GM19238 (cell line): ENCODE measurements around the gene ZNF593.

Experiments used
- DNase-seq: peaks from one replicate; pipeline ENCODE4 v3.0.0; 2011; ENCODE audit warnings: low spot score; ENCODE audit not compliant: insufficient read length

Gene ZNF593

GRCh38 chr1:26145960-26146294, 23.8 kb upstream of the ZNF593 start:
- no peak for DNase-seq

- DNase-seq: no peak
Measured at GRCh38 chr1:26148887-26149286, 20.8 kb upstream of the ZNF593 start.

- no peak for DNase-seq
Measured at GRCh38 chr1:26153966-26154532, 15.7 kb upstream of the ZNF593 start.

- no peak for DNase-seq
Measured at GRCh38 chr1:26154750-26155149, 15.0 kb upstream of the ZNF593 start.

GRCh38 chr1:26155370-26156284, 14.1 kb upstream of the ZNF593 start:
- DNase-seq: no peak

GRCh38 chr1:26156285-26157038, 13.2 kb upstream of the ZNF593 start:
- DNase-seq: no peak

GRCh38 chr1:26158271-26158907, 11.3 kb upstream of the ZNF593 start:
- no peak for DNase-seq

GRCh38 chr1:26158908-26159742, 10.6 kb upstream of the ZNF593 start, which contains the start of gene FAM110D:
Gene FAM110D (plus strand): TSS chr1:26159079. CDS start chr1:26161292, 2,213 bp downstream.
- no peak for DNase-seq

GRCh38 chr1:26159743-26160039, 10.0 kb upstream of the ZNF593 start:
- no peak for DNase-seq

GRCh38 chr1:26160527-26161414, 8.9 kb upstream of the ZNF593 start:
- no peak for DNase-seq

- DNase-seq: no peak
Measured at GRCh38 chr1:26161415-26162219, 8.1 kb upstream of the ZNF593 start.

- no peak for DNase-seq
Measured at GRCh38 chr1:26162220-26162709, 7.4 kb upstream of the ZNF593 start.

GRCh38 chr1:26163684-26164035, 6.0 kb upstream of the ZNF593 start:
- no peak for DNase-seq

GRCh38 chr1:26164036-26164860, 5.5 kb upstream of the ZNF593 start:
- DNase-seq: peak; percentile 49

GRCh38 chr1:26164861-26165842, 4.6 kb upstream of the ZNF593 start:
- DNase-seq: no peak

- no peak for DNase-seq
Measured at GRCh38 chr1:26166719-26167281, 2.9 kb upstream of the ZNF593 start.
